Breast epithelium (tissue), 3 donors: Measurements from ENCODE around the gene SGK2.

Experiments used
- CTCF ChIP-seq, 3 donors: fragments of 450-650 bp; IDR thresholded peaks; one replicate each; pipeline ENCODE4 v1.5.1; 2016 to 2017; ENCODE audit warnings: antibody characterized with exemption in 3 of 3, mild to moderate bottlenecking in 3 of 3, moderate library complexity in 3 of 3
- POLR2A ChIP-seq: fragments of 450-650 bp; IDR thresholded peaks from one replicate; pipeline ENCODE4 v1.6.1; 2016; ENCODE audit warnings: antibody characterized with exemption, mild to moderate bottlenecking, moderate library complexity

- TF ChIP-seq CTCF (IDR thresholded peaks at IDR 0.05) (no peak), POLR2A (no peak)
Observed at GRCh38 chr20:43542161-43542560, 16.7 kb upstream of the SGK2 start.
